DOHH2 (cell line): ENCODE measurements around the gene TMCO4.

Experiments
- EZH2phosphoT487 ChIP-seq: fragments of 200-600 bp; sonication (generic); IDR thresholded peaks from 2 replicates; pipeline ENCODE4 v1.6.1; 2017; ENCODE audit warnings: borderline replicate concordance, mild to moderate bottlenecking, antibody characterized with exemption, low read length, moderate library complexity, mixed read lengths
- TF ChIP-seq, protein P1 (sequence below): fragments of 200-600 bp; sonication (generic); IDR thresholded peaks from one replicate; pipeline ENCODE4 v1.5.1; 2014; ENCODE audit warnings: antibody characterized with exemption, mild to moderate bottlenecking, low read depth, low read length; ENCODE audit not compliant: poor library complexity, severe bottlenecking

DNA sequence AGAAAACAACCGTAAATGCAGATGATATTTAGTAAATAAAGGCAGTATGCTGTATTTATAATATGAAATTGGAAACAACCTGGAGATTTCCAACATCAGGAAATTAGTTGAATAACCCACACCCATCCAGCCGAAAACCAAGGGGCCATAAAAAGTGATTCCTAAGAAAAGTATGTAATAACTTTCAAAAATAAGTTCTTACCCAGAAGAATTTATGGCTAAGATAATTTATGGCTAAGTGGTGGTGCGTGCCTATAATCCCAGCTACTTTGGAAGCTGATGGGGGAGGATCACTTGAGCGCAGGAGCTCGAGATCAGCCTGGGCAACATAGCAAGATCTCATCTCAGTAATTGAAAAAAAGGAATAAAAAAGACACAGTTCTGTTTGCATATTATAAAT lies 43.2 kb downstream of the TMCO4 start:
- TF ChIP-seq, protein P1, sequence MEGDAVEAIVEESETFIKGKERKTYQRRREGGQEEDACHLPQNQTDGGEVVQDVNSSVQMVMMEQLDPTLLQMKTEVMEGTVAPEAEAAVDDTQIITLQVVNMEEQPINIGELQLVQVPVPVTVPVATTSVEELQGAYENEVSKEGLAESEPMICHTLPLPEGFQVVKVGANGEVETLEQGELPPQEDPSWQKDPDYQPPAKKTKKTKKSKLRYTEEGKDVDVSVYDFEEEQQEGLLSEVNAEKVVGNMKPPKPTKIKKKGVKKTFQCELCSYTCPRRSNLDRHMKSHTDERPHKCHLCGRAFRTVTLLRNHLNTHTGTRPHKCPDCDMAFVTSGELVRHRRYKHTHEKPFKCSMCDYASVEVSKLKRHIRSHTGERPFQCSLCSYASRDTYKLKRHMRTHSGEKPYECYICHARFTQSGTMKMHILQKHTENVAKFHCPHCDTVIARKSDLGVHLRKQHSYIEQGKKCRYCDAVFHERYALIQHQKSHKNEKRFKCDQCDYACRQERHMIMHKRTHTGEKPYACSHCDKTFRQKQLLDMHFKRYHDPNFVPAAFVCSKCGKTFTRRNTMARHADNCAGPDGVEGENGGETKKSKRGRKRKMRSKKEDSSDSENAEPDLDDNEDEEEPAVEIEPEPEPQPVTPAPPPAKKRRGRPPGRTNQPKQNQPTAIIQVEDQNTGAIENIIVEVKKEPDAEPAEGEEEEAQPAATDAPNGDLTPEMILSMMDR = no peak
- TF ChIP-seq EZH2phosphoT487 = no peak
